GM12878 (cell line): ENCODE measurements around the gene COL13A1. TPM values are rescaled to one million over a fixed set of nuclear protein-coding genes. Genes with fewer than 3 reads are reported as not detected.

Source experiments
- ATAC-seq: fragments of 200-7000 bp; cut with Tn5 transposase; 3 replicates; pipeline ENCODE4 v1.9.1; 2020; ENCODE audit warnings: mild to moderate bottlenecking, moderate library complexity
- BruUV-seq: library from RNA; stranded (reverse); fragments of 400-500 nt; replicated peaks from 2 replicates; lab custom pipeline; 2021; lab: Mats Ljungman, UMichigan
- CTCF ChIA-PET: fragments of 300-600 bp; sonication (Branson Sonifier 250); formaldehyde crosslinking; extraction: SDS; loops from one replicate; lab custom pipeline; 2021; ENCODE audit warnings: inconsistent platforms; lab: Yijun Ruan, JAX
- POLR2A ChIA-PET: fragments of 350-600 bp; formaldehyde crosslinking; extraction: SDS; loops from one replicate; lab custom pipeline; 2021; ENCODE audit warnings: inconsistent platforms; lab: Charles Lee
- RAD21 ChIA-PET: fragments of 300-600 bp; sonication (Branson Sonifier 250); formaldehyde crosslinking; loops from one replicate; lab custom pipeline; 2023; ENCODE audit warnings: antibody characterized with exemption; ENCODE audit not compliant: unreplicated experiment; lab: Charles Lee
- SMC1A ChIA-PET: fragments of 300-600 bp; sonication (Branson Sonifier 250); formaldehyde crosslinking; loops from one replicate; lab custom pipeline; 2023; ENCODE audit not compliant: unreplicated experiment, uncharacterized antibody; lab: Charles Lee
- DNase-seq: peaks from one replicate; pipeline ENCODE4 v3.0.0-alpha.2; 2011; ENCODE audit warnings: low read depth, low spot score
- FAIRE-seq: peaks from 3 replicates; lab custom pipeline; 2011; peaks lifted over from hg19 to GRCh38; lab: Jason Lieb, UNC
- H2AFZ ChIP-seq: 2 replicates; pipeline ENCODE4 v1.6.0; 2011; ENCODE audit warnings: low read depth, low read length, control low read depth; ENCODE audit not compliant: control insufficient read depth
- H3K27ac ChIP-seq: 2 replicates; pipeline ENCODE4 v1.5.1; 2011; ENCODE audit warnings: control low read depth; ENCODE audit not compliant: control insufficient read depth, insufficient read depth
- H3K27me3 ChIP-seq, 2 experiments: replicated peaks in 1 of 2; 2 replicates each; pipeline versions ENCODE4 v1.6.0 to v1.6.1; 2011; ENCODE audit warnings: low read length in 1 of 2; ENCODE audit not compliant: control insufficient read depth in 2 of 2, insufficient read depth in 2 of 2
- H3K36me3 ChIP-seq, 2 experiments: 2 replicates each; pipeline ENCODE4 v1.5.1; 2011; ENCODE audit warnings: low read length in 1 of 2; ENCODE audit not compliant: control insufficient read depth in 2 of 2, insufficient read depth in 2 of 2
- H3K4me1 ChIP-seq: 2 replicates; pipeline ENCODE4 v1.6.1; 2011; ENCODE audit warnings: mild to moderate bottlenecking, low read length, moderate library complexity, mixed read lengths; ENCODE audit not compliant: control insufficient read depth, insufficient read depth
- H3K4me2 ChIP-seq: 2 replicates; pipeline ENCODE4 v1.6.0; 2011; ENCODE audit warnings: control low read depth; ENCODE audit not compliant: control insufficient read depth, insufficient read depth
- H3K4me3 ChIP-seq: fragments of 200-600 bp; sonication (generic); 2 replicates; pipeline ENCODE4 v1.5.1; 2016
- H3K79me2 ChIP-seq: 2 replicates; pipeline ENCODE4 v1.6.0; 2011; ENCODE audit warnings: low read length; ENCODE audit not compliant: control insufficient read depth, insufficient read depth
- H3K9ac ChIP-seq: 2 replicates; pipeline ENCODE4 v1.8.0; 2011; ENCODE audit warnings: low read length, control low read depth, mixed read lengths; ENCODE audit not compliant: control insufficient read depth, insufficient read depth
- H3K9me3 ChIP-seq: replicated peaks from 3 replicates; pipeline ENCODE4 v1.5.1; 2011; ENCODE audit warnings: mild to moderate bottlenecking, low read length; ENCODE audit not compliant: control insufficient read depth, insufficient read depth
- H4K20me1 ChIP-seq: 2 replicates; pipeline ENCODE4 v1.6.0; 2011; ENCODE audit not compliant: control insufficient read depth, insufficient read depth
- ATF7 ChIP-seq: fragments of 450-650 bp; IDR thresholded peaks from 2 replicates; pipeline ENCODE4 v1.6.1; 2016; ENCODE audit warnings: low read depth, mild to moderate bottlenecking
- BHLHE40 ChIP-seq, 2 experiments: fragments of 450-650 bp in 1 of 2; IDR thresholded peaks; 2 replicates each; pipeline ENCODE4 v1.6.1; 2011 to 2017; ENCODE audit warnings: low read depth in 2 of 2, borderline replicate concordance in 1 of 2, improper control_type of control experiment in 1 of 2, low read length in 1 of 2, mild to moderate bottlenecking in 1 of 2
- CBFB ChIP-seq: IDR thresholded peaks from 2 replicates; pipeline ENCODE4 v1.6.1; 2016; ENCODE audit warnings: antibody characterized with exemption, low read depth
- CREM ChIP-seq: IDR thresholded peaks from 2 replicates; pipeline ENCODE4 v1.6.1; 2014; ENCODE audit warnings: antibody characterized with exemption, low read depth
- EGR1 ChIP-seq, 2 experiments: IDR thresholded peaks; 1 replicate in 1 of 2; 2 replicates in 1 of 2; pipeline ENCODE4 v1.6.1; 2011 to 2012; ENCODE audit warnings: low read depth in 2 of 2, low read length in 2 of 2, borderline replicate concordance in 1 of 2, mild to moderate bottlenecking in 1 of 2, moderate library complexity in 1 of 2
- FOXM1 ChIP-seq: IDR thresholded peaks from 2 replicates; pipeline ENCODE4 v1.6.1; 2012; ENCODE audit warnings: low read depth, mild to moderate bottlenecking, inconsistent platforms, low read length, moderate library complexity
- HDAC2 ChIP-seq: fragments of 200-600 bp; sonication (generic); IDR thresholded peaks from 2 replicates; pipeline ENCODE4 v1.6.1; 2017
- MEF2A ChIP-seq: IDR thresholded peaks from 2 replicates; pipeline ENCODE4 v1.6.1; 2011; ENCODE audit warnings: low read depth, mild to moderate bottlenecking, low read length, moderate library complexity; ENCODE audit not compliant: insufficient read depth
- NKRF ChIP-seq: fragments of 450-650 bp; conservative IDR thresholded peaks from 2 replicates; pipeline ENCODE4 v1.6.1; 2017; ENCODE audit warnings: mild to moderate bottlenecking, moderate library complexity
- PML ChIP-seq: IDR thresholded peaks from 2 replicates; pipeline ENCODE4 v1.6.1; 2012; ENCODE audit warnings: low read length, inconsistent platforms
- POU2F2 ChIP-seq: IDR thresholded peaks from 3 replicates; pipeline ENCODE4 v1.6.1; 2011; ENCODE audit warnings: low read depth, mild to moderate bottlenecking, low read length, borderline replicate concordance
- RB1 ChIP-seq: fragments of 450-650 bp; formaldehyde crosslinking; IDR thresholded peaks from 2 replicates; pipeline ENCODE4 v1.6.1; 2017; ENCODE audit warnings: mild to moderate bottlenecking, borderline replicate concordance
- SIN3A ChIP-seq: IDR thresholded peaks from 2 replicates; pipeline ENCODE4 v1.6.1; 2012; ENCODE audit warnings: low read depth, low read length, improper control_type of control experiment
- SRF ChIP-seq, 2 experiments: IDR thresholded peaks; 2 replicates each; pipeline ENCODE4 v1.6.1; 2011; ENCODE audit warnings: low read depth in 2 of 2, low read length in 2 of 2, mild to moderate bottlenecking in 1 of 2, moderate library complexity in 1 of 2
- TAF1 ChIP-seq: IDR thresholded peaks from 2 replicates; pipeline ENCODE4 v1.6.1; 2011; ENCODE audit warnings: mild to moderate bottlenecking, low read depth, low read length, borderline replicate concordance
- ZBED1 ChIP-seq: IDR thresholded peaks from 2 replicates; pipeline ENCODE4 v1.6.1; 2016; ENCODE audit warnings: borderline replicate concordance
- ZBTB40 ChIP-seq: fragments of 450-650 bp; IDR thresholded peaks from 2 replicates; pipeline ENCODE4 v1.6.1; 2016; ENCODE audit warnings: mild to moderate bottlenecking, moderate library complexity, borderline replicate concordance
- ZNF622 ChIP-seq: fragments of 450-650 bp; IDR thresholded peaks from 2 replicates; pipeline ENCODE4 v1.6.1; 2017; ENCODE audit warnings: mild to moderate bottlenecking, inconsistent platforms
- WGBS: methylation state at CpG from one replicate; pipeline ENCODE4 v1.1.6; 2016; ENCODE audit warnings: low lambda C conversion rate; ENCODE audit not compliant: insufficient replicate concordance, insufficient coverage; ENCODE audit errors: missing lambda C conversion rate; 5-methylcytosine and 5-hydroxymethylcytosine counted together
- in situ Hi-C: fragments of 300-500 bp; cut with MboI; formaldehyde crosslinking; loops from 9 replicates; pipeline ENCODE4 v1.14.3; 2018; ENCODE audit warnings: mixed read lengths
- intact Hi-C: fragments of 100-400 bp; cut with micrococcal nuclease; formaldehyde crosslinking; loops from one replicate; pipeline ENCODE4 v1.14.2; 2022; ENCODE audit not compliant: unreplicated experiment
- polyA plus RNA-seq, 11 experiments: library from polyadenylated mRNA; depleted of rRNA in 4 of 11; unstranded in 6 of 11; stranded (reverse) in 5 of 11; fragments of >200 nt; fragmentation: Nextera tagmentation in 4 of 11; fragmentation: Illumina TruSeq in 1 of 11; extraction: Ambion mirVana in 4 of 11; extraction: Trizol in 1 of 11; gene quantifications; 1 replicate in 1 of 11; 2 replicates in 10 of 11; pipeline versions ENCODE4 v1.2.1 to v1.2.3, GENCODE V29; 2011 to 2016; ENCODE audit warnings: inconsistent platforms in 2 of 11, missing spikeins in 2 of 11, low read depth in 1 of 11
- total RNA-seq, 4 experiments: library from RNA; depleted of rRNA in 3 of 4; stranded (reverse); fragments of >200 nt in 3 of 4; fragmentation: Illumina TruSeq in 1 of 4; extraction: Trizol in 1 of 4; gene quantifications; 2 replicates each; pipeline versions ENCODE4 v1.2.1 to v1.2.3, GENCODE V29; 2013 to 2021

The COL13A1 gene
- total and polyA plus RNA-seq, 10 of the 15 experiments (the other 5 are each of a cell fraction or from before 2014, with no cell fraction given) = 0.03 to 0.15 (median 0.05) TPM; not detected in 7

GRCh38 chr10:69955897-69956740 lies 154.4 kb downstream of the COL13A1 start:
- Histone ChIP-seq H3K36me3 (no peaks in the 10 kb centered on the region), H3K4me1 (peaks cover 9% of the 10 kb centered on the region), H3K9me3 (no peaks in the 10 kb centered on the region), H3K27me3 (no peaks in the 10 kb centered on the region; a peak in 1 of 4 replicates), H3K4me2 (no peak overlapping the region), H3K4me3 (no peak overlapping the region), H2AFZ (no peak overlapping the region), H3K27ac (no peak overlapping the region), H4K20me1 (0 out of 2 replicates have a peak, but pooled peaks cover 4% of the 10 kb centered on the region), H3K79me2 (no peaks in the 10 kb centered on the region), H3K9ac (no peak overlapping the region)
- FAIRE-seq = no peak
- no peak for DNase-seq
- WGBS = 45% methylated on average over 14 of the region's 14 CpGs
- ChIA-PET RAD21 (interaction anchor here (1.0 kb wide), 1 partner anchor 190 kb away, joined by 4 read pairs; the partner anchor contains the start of gene TYSND1), SMC1A (no interaction called here), CTCF (interaction anchor here (6.2 kb wide), 1 partner anchor 18 kb away, joined by 100 read pairs; no protein-coding TSS in a partner anchor), POLR2A (no interaction called here)
- ATAC-seq = no peak
- in situ Hi-C loops = no loop called here
- intact Hi-C loops = no loop called here
- no TSS peak for BruUV-seq
- no peak for TF ChIP-seq ZBTB40
- peak in 1 of 2 experiments; percentile 59; a peak in 1 of 3 replicates for TF ChIP-seq EGR1 (IDR thresholded peaks at IDR 0.05; ENCODE audit: borderline replicate concordance in 1 of 2, low read depth in 2 of 2, low read length in 2 of 2)
- TF ChIP-seq POU2F2 = no peak
- no peak for TF ChIP-seq ZBED1
- no peak for TF ChIP-seq PML
- no peak for TF ChIP-seq NKRF
- no peak for TF ChIP-seq FOXM1
- no peak for TF ChIP-seq SRF (IDR thresholded peaks at IDR 0.05; ENCODE audit: low read depth in 2 of 2, low read length in 2 of 2)
- peak; percentile 68; the same call in 1 of the 2 replicates for TF ChIP-seq ATF7
- TF ChIP-seq ZNF622 = no peak
- no peak for TF ChIP-seq CBFB
- no peak for TF ChIP-seq BHLHE40 (IDR thresholded peaks at IDR 0.05; ENCODE audit: borderline replicate concordance in 1 of 2, low read depth in 2 of 2, low read length in 1 of 2)
- no peak for TF ChIP-seq TAF1
- TF ChIP-seq SIN3A = no peak
- no peak for TF ChIP-seq MEF2A
- 0 out of 2 replicates have a peak, but pooled peaks have one; percentile 40 for TF ChIP-seq CREM
- no peak for TF ChIP-seq HDAC2
- no peak for TF ChIP-seq RB1
